Activated naive CD4-positive, alpha-beta T cell treated with anti-CD3 and anti-CD28 coated beads, Interleukin-2, amount 50 U/mL, for 72 hours (primary cell): ENCODE results near the gene TEAD1. TPM values are rescaled to one million over a fixed set of nuclear protein-coding genes. Genes with fewer than 3 reads are reported as not detected.

Experiments
- ATAC-seq, 2 donors: fragments of 150-1000 bp; cut with Tn5 transposase; 2 replicates each; pipeline ENCODE4 v1.10.0; 2021; ENCODE audit warnings: mild to moderate bottlenecking in 2 of 2, moderate library complexity in 2 of 2
- DNase-seq, 2 donors: peaks; one replicate each; pipeline ENCODE4 v3.0.0; 2021 to 2022; ENCODE audit warnings: low spot score in 2 of 2
- H3K27ac Mint-ChIP-seq, 2 donors: one replicate each; pipeline ENCODE4 v1.8.0; 2022; ENCODE audit warnings: mild to moderate bottlenecking in 2 of 2, mixed read lengths in 2 of 2
- H3K36me3 Mint-ChIP-seq, 2 donors: one replicate each; pipeline ENCODE4 v1.8.0; 2022; ENCODE audit warnings: mixed read lengths in 2 of 2
- H3K9me3 Mint-ChIP-seq, 2 donors: one replicate each; pipeline ENCODE4 v1.8.0; 2022; ENCODE audit warnings: mixed read lengths in 2 of 2
- total RNA-seq, 2 donors: library from RNA; stranded (reverse); gene quantifications; one replicate each; pipeline ENCODE4 v1.2.3, GENCODE V29; 2022

Gene TEAD1
- total RNA-seq, 2 donors from 2014 or later: 0.14 to 0.18 TPM

DNA sequence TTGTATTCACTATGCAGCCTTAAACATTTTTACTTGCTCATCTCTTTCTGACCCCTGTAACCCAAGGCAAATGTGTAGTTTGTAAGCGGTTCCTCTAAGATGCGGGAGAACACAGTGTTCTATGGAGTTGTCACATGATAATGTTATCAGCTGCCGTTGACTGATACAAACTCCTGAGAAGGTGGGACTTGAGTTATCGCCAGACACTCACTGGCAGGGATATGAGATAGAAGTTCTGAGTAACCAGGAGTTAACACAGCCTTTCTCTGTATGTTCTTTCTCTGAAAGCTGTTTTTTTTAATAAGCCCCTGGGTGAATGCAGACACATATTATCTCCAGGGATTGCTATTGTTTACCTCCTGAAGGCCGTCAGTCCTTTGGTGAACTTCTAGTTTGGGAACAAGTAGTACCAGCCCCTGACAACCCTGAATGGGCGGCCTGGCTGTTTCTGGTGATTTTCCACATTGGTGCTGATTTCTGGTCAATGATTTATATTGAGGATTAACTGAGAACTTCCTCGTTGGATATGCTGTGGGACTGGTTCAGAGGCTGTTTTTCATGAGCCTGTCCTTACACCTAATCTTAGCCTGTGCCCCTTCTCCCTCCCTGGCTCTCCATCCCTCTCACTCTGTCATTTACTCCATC lies 179.6 kb downstream of the TEAD1 start:
- H3K9me3 Mint-ChIP-seq: no peaks in the 10 kb centered on the region
- DNase-seq (no peak), ATAC-seq (no peak)
- H3K27ac Mint-ChIP-seq: no peak overlapping the region
- H3K36me3 Mint-ChIP-seq: no peaks in the 10 kb centered on the region

- no peak for DNase-seq
- no peaks in the 10 kb centered on the region for H3K9me3 Mint-ChIP-seq
- no peaks in the 10 kb centered on the region for H3K36me3 Mint-ChIP-seq
- no peak for ATAC-seq
- no peak overlapping the region for H3K27ac Mint-ChIP-seq
Measured at GRCh38 chr11:12854297-12854661, 180.1 kb downstream of the TEAD1 start.

GRCh38 chr11:12854829-12855228 lies 180.6 kb downstream of the TEAD1 start:
- no peaks in the 10 kb centered on the region for H3K36me3 Mint-ChIP-seq
- DNase-seq (no peak), ATAC-seq (no peak)
- no peaks in the 10 kb centered on the region for H3K9me3 Mint-ChIP-seq
- peak overlapping the region in 1 of 2 donors; percentile 14 for H3K27ac Mint-ChIP-seq

DNA sequence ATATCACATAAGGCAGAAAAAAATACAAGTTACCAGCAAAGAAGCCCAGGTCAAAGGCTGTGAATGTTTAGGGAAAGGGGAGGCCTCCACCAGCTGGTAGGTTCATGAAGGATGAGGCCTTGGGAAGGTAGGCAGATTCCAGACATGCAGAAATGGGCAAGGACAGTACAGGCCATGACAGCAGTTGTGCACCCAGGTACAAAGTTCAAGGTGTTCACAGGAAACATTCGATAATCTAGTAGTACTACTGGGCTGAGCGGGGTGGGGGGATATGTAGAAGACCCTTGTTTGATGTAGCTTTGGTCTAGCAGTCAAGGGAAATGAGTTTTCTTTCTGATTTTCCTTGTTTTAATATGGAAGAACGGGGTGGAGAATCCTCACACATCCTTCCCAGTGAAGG lies 182.1 kb downstream of the TEAD1 start:
- H3K9me3 Mint-ChIP-seq: no peaks in the 10 kb centered on the region
- DNase-seq: no peak
- H3K27ac Mint-ChIP-seq: no peak overlapping the region
- H3K36me3 Mint-ChIP-seq: no peaks in the 10 kb centered on the region
- ATAC-seq: no peak

- DNase-seq (no peak), ATAC-seq (no peak)
- no peaks in the 10 kb centered on the region for H3K36me3 Mint-ChIP-seq
- no peak overlapping the region for H3K27ac Mint-ChIP-seq
- H3K9me3 Mint-ChIP-seq: no peaks in the 10 kb centered on the region
Measured at GRCh38 chr11:12857572-12857971, 183.4 kb downstream of the TEAD1 start.

DNA sequence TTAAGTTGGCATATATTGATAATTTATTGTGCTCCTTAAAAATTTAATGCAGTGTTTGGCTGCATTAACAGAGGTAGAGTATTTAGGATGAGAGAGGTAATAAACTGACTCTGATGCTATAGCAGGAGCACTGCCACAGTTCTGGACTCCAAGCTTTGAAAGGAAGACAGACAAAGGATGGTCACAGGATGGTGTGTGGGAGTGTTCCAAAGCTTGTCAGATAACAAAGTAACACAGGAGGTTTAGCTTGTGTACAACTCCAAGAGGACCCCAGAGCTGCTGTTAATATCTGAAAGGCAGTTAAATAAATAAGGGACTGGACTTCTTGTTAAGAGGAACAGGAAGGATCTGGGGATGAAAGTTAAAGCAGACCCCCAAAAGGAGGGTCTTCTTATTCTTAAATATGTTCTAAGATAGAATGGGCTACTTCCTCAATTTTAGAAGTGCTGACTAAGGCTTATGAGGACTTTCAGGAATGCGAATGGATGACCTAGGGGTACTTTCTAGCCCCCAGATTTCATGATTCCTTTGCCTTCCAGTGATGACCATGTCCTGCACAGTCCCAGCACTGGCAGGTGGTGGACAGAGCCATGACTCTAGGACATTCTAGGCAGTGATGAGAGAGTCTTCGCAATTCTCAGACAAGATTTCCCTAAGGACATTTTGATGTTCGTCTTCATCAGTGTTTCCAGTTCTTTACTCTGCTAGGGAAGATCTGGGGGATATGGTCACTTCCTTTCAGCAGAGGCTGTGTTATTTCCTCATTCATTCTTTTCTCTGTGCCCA lies 185.8 kb downstream of the TEAD1 start:
- ATAC-seq (no peak), DNase-seq (no peak)
- Mint-ChIP-seq H3K36me3 (peaks cover 0 to 6% of the 10 kb centered on the region in 2 donors), H3K9me3 (no peaks in the 10 kb centered on the region), H3K27ac (no peak overlapping the region)

- no peaks in the 10 kb centered on the region for H3K9me3 Mint-ChIP-seq
- no peak overlapping the region for H3K27ac Mint-ChIP-seq
- no peak for DNase-seq
- H3K36me3 Mint-ChIP-seq: peaks cover 0 to 6% of the 10 kb centered on the region in 2 donors
- no peak for ATAC-seq
Measured at GRCh38 chr11:12860827-12861226, 186.6 kb downstream of the TEAD1 start.

- Mint-ChIP-seq H3K36me3 (peaks cover 0 to 6% of the 10 kb centered on the region in 2 donors), H3K27ac (no peak overlapping the region), H3K9me3 (no peaks in the 10 kb centered on the region)
- ATAC-seq: no peak
- no peak for DNase-seq
Measured at GRCh38 chr11:12862696-12863469, 188.7 kb downstream of the TEAD1 start.

DNA sequence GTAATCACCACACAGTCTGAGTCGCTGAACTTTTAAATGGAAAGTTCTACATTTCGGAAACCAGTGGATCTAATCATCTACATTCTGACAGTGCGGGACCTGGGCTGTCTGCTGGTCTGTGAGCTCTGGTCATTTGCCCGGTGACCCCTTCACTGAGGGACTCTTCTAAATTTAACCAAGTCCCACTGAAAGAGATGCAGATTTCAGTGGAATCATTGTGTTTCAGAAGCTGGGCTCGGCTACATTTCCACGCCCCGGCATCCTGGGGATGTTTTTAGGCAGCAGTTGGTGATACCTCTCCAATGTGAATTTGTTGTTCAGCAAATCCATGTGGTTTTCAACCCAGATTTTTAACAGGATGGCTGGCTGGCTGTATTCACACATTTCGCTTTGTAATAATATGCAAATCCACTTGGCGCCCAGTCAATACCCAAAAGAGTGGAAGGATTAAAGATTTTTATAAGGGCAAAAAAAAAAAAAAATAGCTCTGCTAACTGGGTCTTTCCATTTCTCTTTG lies 189.4 kb downstream of the TEAD1 start:
- ATAC-seq: no peak
- Mint-ChIP-seq H3K27ac (no peak overlapping the region), H3K9me3 (no peaks in the 10 kb centered on the region), H3K36me3 (peaks cover 0 to 6% of the 10 kb centered on the region in 2 donors)
- no peak for DNase-seq

DNA sequence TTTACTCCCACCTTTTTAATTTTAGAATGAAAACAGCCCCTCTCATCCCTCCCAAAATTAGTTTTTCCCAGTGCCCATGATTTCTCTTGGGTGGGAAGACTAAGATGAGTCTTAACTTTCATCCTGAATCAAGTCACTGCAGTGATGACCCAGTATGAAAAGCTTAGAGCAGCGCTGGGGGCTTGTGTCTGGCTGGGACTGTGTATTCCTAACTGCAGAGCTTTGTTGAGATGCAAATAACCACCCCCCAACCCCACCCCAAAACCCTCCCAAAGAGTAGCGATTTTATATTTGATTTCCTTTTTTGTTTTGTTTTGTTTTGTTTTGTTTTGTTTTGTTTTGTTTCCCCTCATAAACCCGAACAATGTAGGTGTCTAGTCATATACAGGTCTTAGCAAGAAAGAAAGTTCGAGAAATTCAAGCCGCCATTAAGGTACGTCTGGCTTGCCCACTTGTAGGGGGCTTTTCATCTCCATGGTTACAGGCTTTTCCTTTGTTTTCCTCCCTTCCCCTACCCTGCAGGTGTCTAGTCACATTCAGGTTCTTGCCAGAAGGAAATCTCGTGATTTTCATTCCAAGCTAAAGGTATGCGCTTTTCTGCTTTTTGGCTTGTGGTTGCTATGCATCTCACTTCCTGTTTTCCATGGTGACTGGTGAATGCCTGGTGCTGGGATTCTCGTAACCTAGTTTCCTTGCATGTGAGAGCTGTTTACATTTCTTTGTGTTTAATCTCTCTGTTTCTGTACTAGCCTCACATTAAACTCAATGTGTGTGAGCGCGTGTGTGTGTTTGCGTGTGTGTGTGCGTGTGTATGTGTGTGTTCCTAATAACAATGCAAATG lies 190.3 kb downstream of the TEAD1 start:
- Mint-ChIP-seq H3K36me3 (peaks cover 0 to 6% of the 10 kb centered on the region in 2 donors), H3K9me3 (no peaks in the 10 kb centered on the region), H3K27ac (no peak overlapping the region)
- no peak for ATAC-seq
- no peak for DNase-seq

DNA sequence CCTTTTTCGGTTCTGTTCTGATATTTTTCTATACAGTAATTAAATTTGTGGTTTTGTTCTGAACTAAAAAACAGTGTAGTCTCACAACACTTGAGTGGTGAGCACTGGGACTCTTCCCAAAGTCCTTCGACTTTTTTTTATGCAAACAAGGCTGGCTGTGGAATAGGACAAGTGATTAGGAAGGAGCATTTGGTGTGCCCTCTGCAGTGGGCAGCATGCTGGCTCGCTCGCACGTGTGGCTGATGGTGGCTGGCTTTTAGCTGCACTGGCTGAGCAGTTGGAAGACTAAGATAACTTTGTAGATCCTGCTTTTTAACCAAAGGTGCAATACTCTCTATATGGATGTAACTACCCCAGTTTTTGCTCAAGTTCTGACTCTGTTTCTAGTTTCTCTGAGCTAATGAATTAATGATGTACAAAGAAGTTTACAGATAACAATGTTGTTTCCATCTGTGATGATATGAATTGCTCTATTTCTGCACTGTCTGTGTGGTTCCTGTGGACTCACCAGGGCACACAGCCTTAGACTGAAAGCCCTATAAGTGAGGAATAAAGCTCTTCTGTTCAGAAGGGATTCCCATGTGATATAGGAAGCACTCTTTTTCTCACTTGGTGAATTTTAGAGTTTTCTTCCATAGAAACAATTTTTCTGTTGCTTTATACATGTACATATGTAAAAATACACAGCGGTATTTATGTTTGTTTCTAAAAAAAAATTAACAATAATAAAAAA lies 191.8 kb downstream of the TEAD1 start:
- no peak overlapping the region for H3K27ac Mint-ChIP-seq
- DNase-seq (no peak), ATAC-seq (no peak)
- H3K9me3 Mint-ChIP-seq: no peaks in the 10 kb centered on the region
- H3K36me3 Mint-ChIP-seq: peaks cover 0 to 6% of the 10 kb centered on the region in 2 donors

GRCh38 chr11:12867531-12867930 lies 193.3 kb downstream of the TEAD1 start:
- H3K9me3 Mint-ChIP-seq: no peaks in the 10 kb centered on the region
- ATAC-seq: no peak
- H3K36me3 Mint-ChIP-seq: peaks cover 0 to 6% of the 10 kb centered on the region in 2 donors
- H3K27ac Mint-ChIP-seq: no peak overlapping the region
- no peak for DNase-seq

DNA sequence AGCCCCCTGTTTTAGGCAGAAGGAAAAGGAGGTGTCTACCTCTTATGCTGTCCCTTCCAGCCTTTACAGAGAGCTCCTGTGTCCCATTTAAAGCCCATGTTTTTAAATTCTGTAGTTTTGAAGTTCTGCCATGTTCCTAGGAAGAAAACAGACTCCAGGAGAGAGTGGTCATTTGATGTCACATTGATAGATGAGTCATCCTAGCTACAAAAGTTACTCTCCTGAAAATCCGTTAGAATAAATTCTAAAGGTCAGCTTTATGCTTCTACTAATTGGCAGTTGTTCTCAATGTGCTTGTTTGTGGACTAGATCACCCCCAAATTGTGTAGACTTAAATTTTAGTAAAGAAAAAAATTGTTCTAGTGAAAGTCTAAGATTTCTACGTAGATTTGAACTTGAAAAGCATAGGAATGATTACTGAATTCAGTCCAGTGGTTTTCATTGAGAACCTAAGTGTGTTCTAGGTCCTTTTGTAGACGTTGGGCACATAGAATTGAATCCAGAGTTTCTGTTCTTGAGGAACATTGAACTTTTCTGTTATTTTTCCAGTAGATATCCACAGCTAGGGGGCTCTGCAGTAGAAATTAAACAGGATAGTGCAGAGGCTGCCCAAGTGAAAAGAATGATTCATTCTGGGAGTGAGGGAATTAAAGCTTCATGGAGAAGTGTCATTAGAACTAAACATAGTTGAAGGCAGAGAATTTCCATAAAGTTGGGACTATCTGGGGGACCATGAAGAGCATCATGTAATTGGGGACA lies 194.3 kb downstream of the TEAD1 start:
- no peak for DNase-seq
- Mint-ChIP-seq H3K36me3 (no peaks in the 10 kb centered on the region), H3K27ac (no peak overlapping the region), H3K9me3 (no peaks in the 10 kb centered on the region)
- no peak for ATAC-seq

DNA sequence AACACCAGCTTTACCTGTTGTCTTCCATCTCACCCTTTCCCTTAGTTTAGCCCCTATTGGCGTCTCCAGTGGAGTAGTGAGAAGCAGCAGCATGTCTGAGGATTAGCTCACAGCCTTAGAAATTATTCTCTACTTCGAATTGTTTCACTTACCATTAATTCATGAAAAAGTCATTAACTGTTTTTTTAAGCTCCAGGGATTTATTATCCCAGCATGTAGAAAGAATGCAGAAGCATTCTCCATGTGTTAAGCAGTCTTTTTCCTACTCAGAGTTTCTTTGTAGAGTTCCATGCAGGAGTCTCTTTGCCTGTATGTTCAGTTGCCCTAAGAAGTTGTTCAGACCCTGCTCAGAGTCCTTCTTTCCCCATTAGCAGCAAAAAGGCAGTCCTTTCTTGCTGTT lies 197.0 kb downstream of the TEAD1 start:
- ATAC-seq (no peak), DNase-seq (no peak)
- Mint-ChIP-seq H3K9me3 (no peaks in the 10 kb centered on the region), H3K36me3 (no peaks in the 10 kb centered on the region), H3K27ac (no peak overlapping the region)

DNA sequence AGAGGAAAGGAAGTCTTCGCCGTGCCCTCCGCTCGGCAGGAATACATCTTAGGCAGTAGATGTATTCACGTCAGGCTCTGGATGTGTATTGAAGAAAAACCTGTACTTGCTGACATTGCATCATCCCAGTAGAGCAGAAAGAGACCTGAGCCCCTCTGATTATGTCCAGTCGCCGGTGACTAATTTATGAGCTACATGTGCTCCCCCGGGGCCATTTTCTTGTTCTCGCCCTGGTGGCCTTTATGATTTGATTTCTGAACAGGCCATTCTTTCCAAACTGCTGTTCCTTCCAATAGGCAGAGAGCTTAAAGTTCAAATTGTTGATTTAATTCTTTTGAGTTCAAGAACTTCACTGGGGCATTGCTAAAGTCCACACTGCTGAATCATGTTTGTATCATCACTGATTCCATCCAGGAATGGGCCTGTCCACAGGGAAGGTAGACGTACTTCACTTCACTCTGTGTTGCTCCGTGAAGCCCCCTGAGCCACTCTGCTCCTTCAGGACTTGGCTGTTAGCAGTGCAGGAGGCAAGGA lies 197.6 kb downstream of the TEAD1 start:
- ATAC-seq: no peak
- no peak for DNase-seq

More for the DNA sequence above, 197.6 kb downstream of the TEAD1 start:
- no peaks in the 10 kb centered on the region for H3K9me3 Mint-ChIP-seq
- no peak overlapping the region for H3K27ac Mint-ChIP-seq
- H3K36me3 Mint-ChIP-seq: no peaks in the 10 kb centered on the region
